NCI-H526 (cell line): ENCODE data around the gene TEAD1.

Experiments
- DNase-seq, 2 experiments: peaks; one replicate each; lab custom pipeline; 2025; lab: John Stamatoyannopoulos, UW

Gene TEAD1

DNA sequence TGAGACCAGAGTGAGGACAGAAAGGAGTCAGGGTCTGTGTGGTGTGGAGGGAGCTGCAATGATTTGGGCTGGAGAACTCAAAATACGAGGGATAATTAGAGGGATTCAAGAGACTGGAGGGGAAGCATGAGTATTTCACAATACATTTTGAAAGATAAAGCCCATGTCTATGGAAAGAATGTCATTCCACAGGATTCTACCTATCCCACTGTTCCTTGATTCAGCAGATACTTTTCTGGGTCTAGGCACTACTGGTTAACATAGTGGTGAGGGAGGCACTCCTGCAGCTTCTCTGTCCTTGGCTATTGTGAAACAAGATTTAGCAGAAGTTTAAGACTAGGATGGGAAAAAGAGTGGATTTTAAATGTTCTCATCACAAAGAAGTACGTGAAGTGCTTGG, 262.0 kb downstream of the TEAD1 start:
- no peak for DNase-seq

DNA sequence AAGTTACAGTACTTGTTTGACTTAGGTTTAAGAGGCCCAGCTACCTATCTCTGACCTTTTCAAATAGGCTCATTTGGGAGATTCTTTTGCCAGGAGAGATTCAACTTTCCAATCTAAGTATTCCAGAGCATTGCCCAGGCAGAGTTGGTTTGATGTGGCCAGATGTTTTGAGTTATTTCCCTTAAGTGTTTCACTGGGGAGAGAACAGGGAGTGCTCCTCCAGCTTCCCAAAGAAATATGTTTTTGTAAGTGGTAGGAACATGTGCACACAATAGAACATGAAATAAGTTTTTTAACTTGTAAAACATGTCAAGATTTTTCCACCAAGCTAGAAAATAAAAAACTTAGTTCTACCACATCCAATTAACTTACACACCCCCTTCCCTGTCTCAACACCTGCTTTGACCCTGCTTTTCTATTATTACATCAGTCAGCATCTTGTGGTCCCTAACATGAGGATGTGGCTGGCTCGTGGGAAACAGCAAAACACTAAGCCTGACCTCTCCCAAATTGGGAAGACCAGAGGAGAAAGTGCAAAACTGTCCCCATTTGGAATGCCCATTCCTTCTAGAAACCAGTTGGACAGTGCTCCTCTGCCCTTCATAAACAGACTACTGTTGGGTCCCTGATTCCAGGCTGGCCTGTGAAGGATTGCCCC, 264.5 kb downstream of the TEAD1 start:
- DNase-seq = no peak

DNA sequence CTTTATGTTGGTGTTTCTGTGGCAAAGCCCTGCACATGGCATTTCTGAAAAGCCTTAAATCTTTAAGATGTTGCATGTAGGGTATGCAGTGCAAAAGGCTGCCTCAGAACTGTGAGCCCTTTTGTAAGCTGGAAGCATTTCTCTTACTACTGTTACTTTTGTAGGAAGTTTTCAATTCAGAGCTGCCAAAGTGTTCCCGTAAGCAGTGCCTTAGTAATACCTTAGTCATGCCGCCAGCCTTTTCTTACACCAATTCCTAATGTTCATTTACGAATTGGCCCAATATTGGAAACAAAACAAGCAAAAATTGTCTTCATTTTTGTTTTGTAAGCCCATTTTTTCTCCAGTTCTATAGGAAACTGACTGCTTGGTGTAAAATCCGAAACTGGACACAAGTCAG, 267.4 kb downstream of the TEAD1 start:
- no peak for DNase-seq

DNA sequence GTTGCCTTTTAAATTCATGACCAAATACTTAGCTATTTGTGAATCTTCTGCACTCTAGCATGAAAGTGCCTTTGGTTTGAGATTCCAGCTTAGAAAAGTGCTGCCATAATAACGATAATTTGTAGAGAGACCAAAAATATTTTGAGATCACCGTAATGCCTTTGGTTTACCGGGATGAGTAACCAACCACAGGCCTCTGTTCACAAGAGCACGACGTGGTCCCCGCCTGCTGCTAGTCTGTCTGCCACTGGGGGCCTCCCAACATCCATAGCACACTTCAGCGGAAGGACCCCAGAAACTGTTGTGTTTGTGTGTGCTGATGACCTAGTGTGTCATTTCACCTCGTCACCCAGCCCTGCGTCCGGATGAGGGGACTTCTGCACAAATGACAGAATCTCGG, 267.9 kb downstream of the TEAD1 start:
- DNase-seq = no peak

DNA sequence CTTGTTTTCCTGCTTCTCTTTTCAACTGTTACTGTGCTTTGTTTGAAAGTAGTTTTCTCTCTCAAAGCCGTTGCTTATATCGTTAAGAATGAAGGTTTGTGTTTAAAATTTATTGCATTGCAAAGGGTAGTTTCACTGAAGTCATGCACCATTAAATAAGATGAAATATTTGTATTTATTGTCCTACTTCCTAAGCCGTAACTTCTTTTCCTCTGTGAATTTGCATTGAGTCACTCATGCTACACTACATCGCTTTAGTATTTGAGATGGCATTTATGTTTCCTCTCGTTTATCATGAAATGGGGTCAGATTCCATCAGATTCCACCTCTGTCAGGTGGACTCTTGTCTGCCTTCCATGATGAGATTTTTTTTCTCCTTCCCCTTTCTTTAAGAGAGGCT, 269.1 kb downstream of the TEAD1 start:
- DNase-seq = peak; percentile 13 to 38

DNA sequence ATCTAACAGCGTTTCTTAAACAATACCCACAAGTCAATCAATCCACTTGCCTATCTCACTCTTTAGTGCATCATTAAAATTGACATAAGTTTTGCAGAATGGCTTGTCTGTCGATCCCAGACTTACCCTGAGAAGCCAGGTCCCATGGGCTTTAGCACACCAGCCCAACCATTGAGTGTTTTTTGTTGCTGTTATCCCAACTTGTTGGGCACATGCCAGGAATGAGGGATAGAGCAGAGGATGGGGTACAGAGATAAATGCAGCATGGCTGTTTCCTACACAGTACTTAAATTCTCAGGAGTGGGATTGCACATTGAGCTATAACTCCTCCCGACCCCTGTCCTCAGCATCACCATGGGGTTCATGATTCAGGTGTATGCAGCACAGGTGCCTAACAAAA, 270.7 kb downstream of the TEAD1 start:
- no peak for DNase-seq

DNA sequence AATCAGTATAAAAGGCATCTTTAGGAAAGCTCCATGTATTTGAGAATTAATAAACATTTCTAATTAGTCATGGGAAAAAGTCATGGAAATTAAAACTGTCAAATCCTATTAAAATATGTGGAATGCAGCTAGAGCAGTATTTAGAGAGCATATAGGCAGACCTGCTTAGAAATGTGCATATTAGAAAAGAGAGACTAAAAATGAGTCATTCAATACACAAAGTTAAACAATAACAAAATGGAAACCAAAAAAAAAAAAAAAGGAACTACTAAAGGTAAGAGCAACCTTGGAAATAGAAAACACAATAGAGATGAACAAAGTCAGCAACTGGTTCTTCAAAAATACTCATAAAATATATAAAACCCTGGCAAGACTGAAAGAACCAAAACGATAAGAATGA, 275.2 kb downstream of the TEAD1 start:
- no peak for DNase-seq

DNA sequence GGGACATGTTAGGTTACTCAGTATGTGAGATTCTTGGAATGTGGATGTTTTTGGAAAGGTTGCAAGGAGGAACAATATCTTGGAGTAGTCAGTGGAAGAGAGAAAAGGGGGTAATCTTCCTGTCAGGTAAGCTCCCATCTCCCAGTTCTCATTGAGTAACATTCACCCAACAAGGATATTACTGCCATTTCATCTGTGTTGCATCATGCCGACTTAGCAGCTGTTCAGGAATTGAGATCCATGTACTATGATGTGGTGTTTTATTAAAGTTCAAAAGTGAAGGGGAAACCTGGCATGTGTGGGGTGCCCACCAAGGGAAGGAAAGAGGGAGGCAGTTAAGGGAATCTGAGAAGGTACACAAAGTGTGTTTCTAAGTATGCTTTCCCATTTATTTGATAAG, 276.4 kb downstream of the TEAD1 start:
- DNase-seq = no peak

DNA sequence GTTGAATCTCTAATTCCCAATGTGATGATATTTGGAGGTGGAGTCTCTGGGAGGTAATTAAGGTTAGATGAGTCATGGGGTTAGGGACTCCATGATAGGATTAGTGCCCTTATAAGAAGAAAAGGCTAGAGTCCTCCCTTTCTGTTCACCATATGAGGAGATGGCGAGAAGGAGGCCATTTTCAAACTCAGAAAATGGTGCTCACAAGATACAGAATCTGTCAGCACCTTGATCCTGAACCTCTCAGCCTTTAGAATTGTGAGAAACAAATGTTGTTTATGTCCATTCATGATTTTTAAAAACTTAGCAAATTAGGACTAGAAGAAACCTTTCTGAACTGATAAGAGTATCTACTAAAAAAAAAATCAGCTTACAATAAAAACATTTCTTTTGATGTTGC, 277.2 kb downstream of the TEAD1 start:
- no peak for DNase-seq

DNA sequence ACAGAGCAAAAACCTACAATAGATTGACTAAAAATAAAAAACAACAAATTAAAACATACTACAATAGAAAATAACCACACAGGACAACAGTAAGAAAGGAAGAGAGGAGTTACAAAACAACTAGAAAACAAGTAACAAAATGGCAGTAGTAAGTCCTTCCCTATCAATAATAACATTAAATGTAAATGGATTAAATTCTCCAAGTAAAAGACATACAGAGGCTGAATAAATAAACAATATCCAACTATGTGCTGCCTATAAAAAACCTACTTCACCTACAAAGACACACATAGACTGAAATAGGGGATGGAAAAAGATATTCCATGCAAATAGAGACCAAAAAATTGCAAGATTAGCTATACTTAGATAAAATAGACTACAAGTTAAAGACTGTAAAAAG, 277.9 kb downstream of the TEAD1 start:
- no peak for DNase-seq

DNA sequence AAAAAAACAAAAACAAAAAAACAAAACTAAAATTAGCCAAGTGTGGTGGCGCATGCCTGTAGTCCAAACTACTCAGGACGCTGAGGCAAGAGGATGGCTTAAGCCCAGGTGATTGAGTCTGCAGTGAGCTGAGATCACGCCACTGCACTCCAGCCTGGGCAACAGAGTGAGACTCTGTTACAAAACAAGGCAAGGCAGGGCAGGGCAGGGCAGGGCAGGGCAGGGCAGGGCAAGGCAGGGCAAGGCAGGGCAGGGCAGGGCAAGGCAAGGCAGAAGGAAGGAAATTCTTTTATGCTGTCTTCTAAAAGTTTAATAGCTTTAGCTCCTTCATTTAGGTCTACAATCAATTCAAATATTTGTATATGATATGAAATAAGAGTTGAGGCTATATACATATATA, 284.8 kb downstream of the TEAD1 start:
- no peak for DNase-seq

DNA sequence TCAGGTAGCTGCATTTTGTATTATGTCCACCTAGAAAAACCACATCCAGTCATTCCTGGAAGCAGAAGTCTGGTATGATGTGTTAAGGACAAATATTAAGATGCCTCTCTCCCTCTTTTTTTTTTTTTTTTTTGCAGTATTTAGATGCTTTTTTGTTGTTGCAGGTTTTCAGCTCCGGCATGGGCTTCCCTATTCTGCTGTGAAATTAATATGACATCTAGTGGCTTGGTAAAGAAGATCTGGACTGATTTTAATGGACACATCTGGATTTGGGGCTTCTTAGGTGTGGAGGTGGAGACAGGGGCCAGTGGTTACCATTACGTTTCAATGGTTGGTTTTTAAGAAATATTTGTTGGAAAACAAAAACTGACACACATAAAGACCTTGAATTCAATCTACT, 287.4 kb downstream of the TEAD1 start:
- no peak for DNase-seq

DNA sequence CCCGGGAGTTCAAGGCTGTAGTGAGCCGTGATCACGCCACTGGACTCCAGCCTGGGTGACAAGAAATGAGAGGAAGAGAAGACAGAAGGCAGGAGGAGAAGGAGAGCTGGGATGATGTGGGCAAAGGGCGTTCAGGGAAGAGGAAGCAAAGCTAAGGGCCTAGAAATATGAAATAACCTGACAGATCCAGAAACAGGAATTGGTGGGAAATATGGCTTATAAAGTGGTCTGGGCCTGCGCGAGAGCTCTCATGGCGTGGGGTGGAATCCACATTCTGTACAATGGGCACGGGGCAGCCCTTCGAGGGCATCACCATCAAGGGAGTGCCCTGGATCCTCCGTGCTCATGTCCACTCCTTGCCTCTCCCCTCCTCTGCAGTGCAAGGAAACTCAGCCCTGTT, 288.1 kb downstream of the TEAD1 start:
- no peak for DNase-seq

DNA sequence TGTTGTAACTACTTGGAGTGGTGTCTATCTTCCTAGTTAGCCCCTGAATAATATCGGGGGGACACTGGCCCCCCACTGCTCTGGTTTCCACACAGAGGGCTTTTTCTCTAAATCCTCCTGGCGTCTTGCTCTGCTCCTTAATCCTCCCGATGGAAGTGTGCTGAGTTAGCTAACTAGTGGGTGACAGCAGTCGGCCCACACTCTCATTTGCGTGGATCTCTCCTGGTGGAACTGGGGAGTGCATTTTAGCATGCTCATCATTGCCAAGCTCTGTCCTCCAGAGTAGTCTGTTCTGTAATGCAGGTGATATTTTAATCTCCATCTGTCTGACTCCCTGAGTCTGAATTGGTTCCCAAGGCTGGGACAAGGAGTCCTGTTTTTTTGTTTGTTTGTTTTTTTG, 288.8 kb downstream of the TEAD1 start:
- no peak for DNase-seq

DNA sequence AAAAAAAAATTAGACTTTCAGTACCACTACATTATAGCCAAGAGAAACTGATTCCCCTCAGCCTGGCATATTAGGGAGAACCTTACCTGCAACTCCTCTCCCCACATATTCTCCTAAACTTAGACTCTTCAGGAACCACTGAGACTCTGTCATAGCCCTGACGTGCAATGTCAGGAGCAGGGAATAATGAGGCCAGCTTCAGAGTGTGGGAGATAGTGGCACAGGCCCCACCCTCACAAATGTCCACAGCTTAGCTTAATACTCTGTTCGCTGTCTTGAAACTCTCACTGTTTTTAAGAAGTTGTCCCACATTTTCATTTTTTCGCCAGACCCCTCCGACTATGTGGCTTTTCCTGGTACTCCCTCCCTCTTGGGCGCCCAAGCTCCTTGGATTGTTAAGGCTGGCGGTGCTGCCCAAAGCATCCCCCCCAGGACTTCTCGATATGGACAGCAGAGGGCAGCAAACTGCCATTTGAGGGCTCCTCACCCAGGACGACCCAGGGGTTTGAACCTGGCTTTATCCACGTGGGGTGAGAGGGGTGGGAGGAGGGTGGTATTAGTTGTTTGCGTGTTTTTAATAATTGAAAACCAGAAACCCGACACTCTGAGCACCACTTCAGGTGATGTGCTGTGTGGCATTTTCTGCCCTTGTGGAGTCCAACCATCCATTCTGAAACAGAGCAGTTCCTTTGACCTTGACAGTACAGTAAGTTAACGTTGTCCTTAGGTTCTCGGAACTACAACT, 289.7 kb downstream of the TEAD1 start:
- DNase-seq = peak; percentile 57 to 92

DNA sequence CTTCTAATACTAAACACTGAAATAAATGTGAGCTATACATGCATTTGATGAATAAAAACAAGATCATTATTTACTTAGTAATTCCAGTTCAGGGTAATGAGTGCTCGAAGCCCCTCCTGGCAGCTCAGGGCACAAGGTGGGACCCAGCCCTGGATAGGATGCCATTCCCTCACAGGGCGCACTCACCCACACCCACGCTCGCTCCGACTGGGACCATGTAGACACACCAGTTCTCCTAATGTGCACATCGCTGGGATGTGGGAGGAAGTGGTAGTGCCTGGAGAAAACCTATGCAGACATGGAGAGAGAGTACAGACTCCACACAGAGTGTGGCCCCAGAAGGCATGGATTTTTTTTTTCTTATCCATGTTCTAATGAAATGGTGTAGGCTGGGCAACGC, 290.4 kb downstream of the TEAD1 start:
- DNase-seq = no peak

DNA sequence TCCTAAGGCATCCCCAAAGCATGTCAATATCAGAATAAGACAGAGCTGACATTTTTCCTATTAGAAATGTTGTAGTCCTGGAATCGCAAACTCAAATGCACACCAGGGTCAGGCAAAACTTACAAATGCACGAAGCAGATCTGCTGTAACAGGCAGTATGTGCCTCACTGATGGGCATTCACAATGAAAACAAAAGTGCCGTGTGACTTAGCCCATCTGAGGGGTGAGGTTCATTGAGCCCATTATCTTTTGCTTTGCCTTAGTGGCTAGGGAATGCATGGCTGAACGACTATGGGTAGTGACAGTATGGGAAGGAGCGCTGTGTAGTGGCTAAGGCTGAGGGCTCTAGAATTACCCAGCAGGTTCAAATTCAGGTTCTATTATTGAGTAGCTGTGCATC, 291.8 kb downstream of the TEAD1 start:
- DNase-seq = no peak

DNA sequence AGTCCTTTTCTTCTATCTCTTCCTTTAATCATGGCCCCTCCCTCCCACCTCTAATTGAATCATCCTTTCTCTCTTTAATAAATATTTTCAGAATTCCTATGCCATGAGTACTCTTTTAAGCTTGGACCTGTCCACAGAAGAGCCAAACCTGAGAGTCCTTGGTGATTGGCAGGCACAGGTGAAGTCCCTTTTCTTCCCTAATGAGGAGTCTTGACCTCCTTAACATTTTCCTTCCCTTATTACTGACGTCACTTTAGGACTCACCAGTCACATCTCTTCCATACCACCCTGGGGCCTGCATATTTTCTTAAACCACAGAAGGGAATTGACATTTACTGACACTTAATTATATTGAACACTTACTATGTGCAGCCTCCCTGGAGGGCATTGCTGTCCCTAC, 293.9 kb downstream of the TEAD1 start:
- DNase-seq = no peak

DNA sequence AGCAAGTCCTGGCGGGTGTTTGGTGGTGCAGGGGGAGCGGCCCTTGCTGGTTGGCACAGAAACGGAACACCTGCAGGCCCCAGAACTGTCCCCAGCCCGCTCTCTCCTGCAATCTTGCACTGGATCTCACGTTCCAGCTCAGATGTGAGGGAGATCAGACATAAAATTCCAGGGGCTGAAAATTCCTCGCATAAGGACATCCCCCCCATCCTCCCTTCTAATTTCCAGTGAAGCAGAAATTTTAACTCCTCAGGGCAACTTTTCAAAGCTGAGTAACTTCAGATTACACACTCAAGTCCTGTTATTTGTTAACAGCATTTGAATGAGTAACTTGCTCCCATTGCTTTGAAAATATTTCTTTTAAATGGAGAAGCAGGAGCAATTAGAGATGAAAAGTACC, 294.6 kb downstream of the TEAD1 start:
- no peak for DNase-seq

DNA sequence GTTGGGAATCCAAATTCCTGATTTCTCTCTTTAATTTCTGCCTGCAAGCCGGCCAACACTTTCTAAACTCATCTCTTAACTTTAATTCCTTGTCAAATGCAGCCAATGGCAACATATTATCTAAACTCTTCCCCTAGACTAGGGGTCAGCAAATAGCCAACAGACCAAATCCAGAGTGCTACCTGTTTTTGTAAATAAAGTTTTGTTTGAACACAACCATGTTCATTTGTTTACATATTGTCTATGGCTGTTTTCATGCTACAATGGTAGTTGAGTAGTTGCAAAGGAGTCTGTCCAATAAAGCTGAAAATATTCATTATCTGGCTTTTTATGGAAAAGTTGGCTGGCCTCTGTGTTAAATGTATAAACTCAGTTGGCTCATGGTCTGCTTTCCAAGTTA, 297.7 kb downstream of the TEAD1 start:
- DNase-seq = no peak

DNA sequence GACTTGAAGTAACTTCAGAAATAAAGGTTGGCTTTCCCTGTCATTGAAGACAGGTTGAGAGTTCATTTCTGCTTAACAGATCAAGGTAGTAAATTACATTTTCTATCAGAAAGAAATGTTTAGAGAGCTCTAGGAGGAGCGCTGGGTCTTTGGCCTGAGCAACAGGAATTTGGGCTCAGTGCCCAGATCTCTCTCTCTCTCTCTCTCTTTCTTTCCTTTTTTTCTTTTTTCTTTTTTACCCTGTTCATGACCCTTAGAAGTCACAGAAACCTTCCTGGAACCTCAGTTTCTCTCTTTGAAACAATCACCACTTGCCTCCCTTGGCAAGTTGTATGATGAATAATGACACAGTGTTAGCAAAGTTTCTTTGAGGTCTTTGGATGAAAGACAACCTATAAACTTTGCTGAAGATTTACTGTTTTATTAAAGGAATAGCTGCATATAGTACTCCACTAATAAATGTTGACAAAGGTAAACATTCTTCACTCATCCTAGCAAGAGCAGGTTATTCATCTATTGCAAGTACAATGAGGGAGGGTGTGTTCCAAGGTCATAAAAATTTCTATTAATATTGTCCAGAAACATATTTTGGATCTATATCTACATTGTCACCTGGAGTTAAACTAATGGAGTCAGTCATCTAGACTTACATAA, 299.4 kb downstream of the TEAD1 start:
- no peak for DNase-seq

DNA sequence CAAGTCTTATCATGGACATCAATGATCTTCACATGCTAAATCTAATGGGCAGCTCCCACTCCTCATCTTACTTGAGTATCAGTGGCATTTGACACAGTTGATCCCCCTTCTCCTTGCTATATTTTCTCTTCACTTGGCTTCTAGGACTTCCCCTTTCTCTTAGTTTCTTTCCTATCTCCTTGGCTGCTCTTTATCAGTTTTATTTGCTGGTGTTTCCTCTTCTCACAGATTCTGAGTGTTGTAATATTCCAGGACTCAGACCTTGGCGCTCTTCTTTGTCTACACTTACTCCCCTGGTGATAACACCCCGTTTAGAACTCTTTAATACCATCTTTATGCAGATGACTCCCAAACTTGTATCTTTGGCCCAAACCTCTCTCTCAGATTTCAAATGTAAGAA, 301.0 kb downstream of the TEAD1 start:
- no peak for DNase-seq

DNA sequence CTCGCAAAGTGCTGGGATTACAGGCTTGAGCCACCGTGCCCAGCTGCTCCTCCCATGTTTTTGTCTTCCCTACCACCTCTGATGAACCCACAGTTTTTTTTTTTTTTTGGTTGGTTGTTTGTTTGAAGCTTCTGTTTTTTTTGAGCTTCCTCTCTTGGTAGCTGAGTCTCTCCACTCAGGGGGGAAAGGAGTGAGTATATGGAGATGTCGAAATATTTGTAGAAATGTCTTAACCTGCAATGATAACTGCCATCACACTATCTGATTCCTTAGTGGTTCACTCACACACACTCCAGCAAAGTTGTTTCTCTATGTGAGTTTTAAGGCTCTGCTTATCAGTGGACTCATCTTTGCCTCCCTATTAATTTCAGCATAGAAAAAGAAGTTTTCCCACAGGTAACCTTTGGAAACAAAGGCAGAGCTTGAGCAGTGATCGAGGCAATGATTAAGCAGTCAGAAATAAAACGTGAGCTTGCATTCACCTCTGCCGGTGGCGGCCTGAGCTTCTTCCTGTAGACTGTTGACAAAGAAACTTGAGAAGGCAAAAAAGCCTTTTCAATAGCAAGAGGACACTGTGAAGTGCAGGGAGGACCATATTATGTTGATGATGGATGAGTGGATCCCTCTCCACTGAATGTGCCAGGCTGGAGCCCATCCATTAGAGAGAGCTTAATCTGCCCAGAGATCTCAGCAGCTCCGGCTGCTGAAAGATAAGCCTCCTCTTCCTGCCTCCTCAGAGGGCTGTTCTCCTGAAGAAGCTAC, 305.9 kb downstream of the TEAD1 start:
- DNase-seq = peak; percentile 32 to 51
